Caki2 (cell line): ENCODE results near the gene ARHGDIG. TPM values are rescaled to one million over a fixed set of nuclear protein-coding genes. Genes with fewer than 3 reads are reported as not detected.
"Not testable (repeated sequence)": the region's sequence is repeated elsewhere in the genome, so short reads cannot be mapped to it uniquely, and the experiment has no call there.

ENCODE experiments used
- DNase-seq: peaks from one replicate; pipeline ENCODE4 v3.0.0-alpha.2; 2015; ENCODE audit warnings: low read depth
- in situ Hi-C: cut with HindIII; loops from 2 replicates; pipeline ENCODE4 v1.10.0; 2016; ENCODE audit warnings: low sequenced_read_pairs, low pct_unique_long_range_greater_than_20kb, mixed read lengths
- total RNA-seq: library from RNA; depleted of rRNA; stranded (reverse); fragments of >200 nt; shearing (Covaris generic); gene quantifications from 2 replicates; pipeline ENCODE4 v1.2.3, GENCODE V29; 2014; ENCODE audit warnings: low replicate concordance

Gene ARHGDIG
- total RNA-seq, 1 experiment from 2014 or later: not detected

- in situ Hi-C loops: no loop called here
- no peak for DNase-seq
Measured at GRCh38 chr16:311725-312124, 31.3 kb downstream of the ARHGDIG start.

- in situ Hi-C loops: no loop called here
Measured at GRCh38 chr16:314351-314750, 34.0 kb downstream of the ARHGDIG start.

GRCh38 chr16:314795-315299, 34.5 kb downstream of the ARHGDIG start:
- no peak for DNase-seq
- in situ Hi-C loops: no loop called here

More at GRCh38 chr16:314351-314750, 34.0 kb downstream of the ARHGDIG start:
- no peak for DNase-seq

- in situ Hi-C loops: no loop called here
- DNase-seq: no peak
Measured at GRCh38 chr16:316741-317464, 36.5 kb downstream of the ARHGDIG start.

- in situ Hi-C loops: no loop called here
- DNase-seq: no peak
Measured at GRCh38 chr16:317583-317982, 37.2 kb downstream of the ARHGDIG start.

GRCh38 chr16:318628-319027, 38.2 kb downstream of the ARHGDIG start:
- DNase-seq: peak; percentile 19
- in situ Hi-C loops: no loop called here

- in situ Hi-C loops: no loop called here
- DNase-seq: no peak
Measured at GRCh38 chr16:320206-320605, 39.8 kb downstream of the ARHGDIG start.

- no peak for DNase-seq
- in situ Hi-C loops: no loop called here
Measured at GRCh38 chr16:321532-321931, 41.1 kb downstream of the ARHGDIG start.

- in situ Hi-C loops: no loop called here
- DNase-seq: no peak
Measured at GRCh38 chr16:322476-323143, 42.2 kb downstream of the ARHGDIG start.

GRCh38 chr16:324201-324450, 43.7 kb downstream of the ARHGDIG start:
- in situ Hi-C loops: no loop called here

GRCh38 chr16:324451-325334, 44.3 kb downstream of the ARHGDIG start:
- in situ Hi-C loops: no loop called here
- DNase-seq: no peak

More at GRCh38 chr16:324201-324450, 43.7 kb downstream of the ARHGDIG start:
- no peak for DNase-seq

- in situ Hi-C loops: no loop called here
- DNase-seq: no peak
Measured at GRCh38 chr16:325375-326145, 45.2 kb downstream of the ARHGDIG start.

- DNase-seq: no peak
- in situ Hi-C loops: no loop called here
Measured at GRCh38 chr16:330741-331140, 50.4 kb downstream of the ARHGDIG start.

GRCh38 chr16:331181-331814, 50.9 kb downstream of the ARHGDIG start:
- DNase-seq, in situ Hi-C loops: not testable (repeated sequence)
